Measurements from ENCODE around the gene ANKHD1.
A peak's percentile ranks its signal among the peaks of the same experiment; 100 is the strongest.

ANKHD1 gene

GRCh38 chr5:140401362-140402257 is at the start of gene ANKHD1:
TSS of gene ANKHD1 (plus strand) at chr5:140401833. CDS start at chr5:140401968, 135 bp downstream.
- DNase-seq (ENCODE audit: low read depth in 2 of 2): peak; percentile 94 to 97

- DNase-seq (ENCODE audit: low read depth in 2 of 2): no peak
Measured at GRCh38 chr5:140355546-140355945, 46.1 kb upstream of the ANKHD1 start.

DNA sequence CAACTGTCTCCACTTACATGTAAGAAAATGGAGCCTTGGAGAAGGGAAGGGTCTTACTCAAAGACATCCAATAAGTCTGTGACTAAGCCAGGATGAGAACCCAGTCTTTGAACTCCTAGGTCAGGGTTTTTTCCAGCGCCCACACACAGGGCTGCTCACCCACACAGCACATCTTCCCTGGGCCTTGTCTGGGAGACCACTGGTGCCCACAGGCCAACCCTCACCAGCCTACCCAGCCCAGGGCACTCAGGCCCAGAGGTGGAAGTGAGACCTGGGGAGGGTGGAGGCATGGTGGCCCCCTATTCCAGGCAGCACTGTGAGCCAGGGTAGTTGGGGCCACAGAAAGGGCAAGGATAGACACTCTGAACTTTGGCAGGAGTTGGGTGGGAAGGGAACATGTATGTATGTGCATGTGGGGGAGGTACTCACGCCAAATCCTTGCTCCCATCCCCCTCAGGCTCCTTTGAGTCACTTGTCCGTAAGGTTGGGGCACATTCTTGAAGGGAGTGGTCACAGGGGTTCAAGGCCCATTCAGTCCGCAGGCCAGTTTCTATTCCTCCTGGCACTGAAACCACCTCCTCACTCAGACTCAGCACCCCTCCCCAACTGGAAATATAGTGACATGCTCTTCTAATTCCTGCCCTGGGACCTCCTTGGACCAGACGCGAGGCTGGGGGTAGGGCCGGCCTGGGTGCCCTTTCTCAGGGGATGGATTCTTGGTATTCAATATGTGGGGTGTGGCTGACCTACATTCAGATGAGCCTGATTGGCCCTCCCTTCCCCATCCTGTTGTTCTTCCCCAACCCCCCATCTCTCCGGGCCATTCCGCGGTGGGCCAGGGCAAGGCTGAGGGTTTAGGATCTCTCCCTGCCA is 44.5 kb upstream of the ANKHD1 start:
- no peak for DNase-seq (ENCODE audit: low read depth in 2 of 2)

- peak; percentile 65 for DNase-seq (ENCODE audit: low read depth in 2 of 2)
Measured at GRCh38 chr5:140357726-140358093, 43.9 kb upstream of the ANKHD1 start.

- DNase-seq (ENCODE audit: low read depth in 2 of 2): no peak
Measured at GRCh38 chr5:140358738-140359310, 42.8 kb upstream of the ANKHD1 start.

DNA sequence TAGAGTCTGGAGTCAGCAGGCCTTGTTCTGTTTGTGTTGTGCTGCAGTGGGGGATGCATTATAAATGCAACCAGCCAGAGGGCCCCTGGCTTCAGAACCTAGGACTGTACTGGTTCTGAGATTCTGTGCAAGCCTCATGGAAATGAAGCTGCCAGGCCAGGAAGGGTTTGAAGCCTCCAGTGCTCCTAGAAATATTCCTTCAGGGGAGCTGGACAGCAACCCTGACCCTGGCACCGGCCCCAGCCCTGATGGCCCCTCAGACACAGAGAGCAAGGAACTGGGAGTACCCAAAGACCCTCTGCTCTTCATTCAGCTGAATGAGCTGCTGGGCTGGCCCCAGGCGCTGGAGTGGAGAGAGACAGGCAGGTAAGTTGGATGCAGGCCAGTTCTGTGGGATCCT is 41.5 kb upstream of the ANKHD1 start, which contains the start of gene SLC4A9:
Gene SLC4A9 (plus strand): TSS at position 94 of the 400 bp plus-strand sequence. CDS start 43 bp downstream, at position 137.
- no peak for DNase-seq (ENCODE audit: low read depth in 2 of 2)

GRCh38 chr5:140360681-140361479 is 40.8 kb upstream of the ANKHD1 start:
- DNase-seq (ENCODE audit: low read depth in 2 of 2): no peak

DNA sequence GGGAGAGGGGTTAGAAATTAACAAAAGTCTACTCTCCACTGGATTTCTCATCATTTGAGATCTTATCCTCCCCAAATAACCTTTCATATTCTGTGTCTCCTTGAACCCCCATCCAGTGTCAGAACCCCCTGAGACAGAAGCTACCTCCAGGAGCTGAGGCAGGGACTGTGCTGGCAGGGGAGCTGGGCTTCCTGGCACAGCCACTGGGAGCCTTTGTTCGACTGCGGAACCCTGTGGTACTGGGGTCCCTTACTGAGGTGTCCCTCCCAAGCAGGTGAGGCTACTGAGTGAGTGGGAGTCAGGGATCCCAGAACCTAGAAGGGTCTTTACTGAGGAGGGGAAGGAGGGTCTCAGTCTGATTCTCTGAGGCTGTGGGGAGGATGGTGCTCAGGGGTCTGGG is 39.7 kb upstream of the ANKHD1 start:
- DNase-seq (ENCODE audit: low read depth in 2 of 2): no peak

DNA sequence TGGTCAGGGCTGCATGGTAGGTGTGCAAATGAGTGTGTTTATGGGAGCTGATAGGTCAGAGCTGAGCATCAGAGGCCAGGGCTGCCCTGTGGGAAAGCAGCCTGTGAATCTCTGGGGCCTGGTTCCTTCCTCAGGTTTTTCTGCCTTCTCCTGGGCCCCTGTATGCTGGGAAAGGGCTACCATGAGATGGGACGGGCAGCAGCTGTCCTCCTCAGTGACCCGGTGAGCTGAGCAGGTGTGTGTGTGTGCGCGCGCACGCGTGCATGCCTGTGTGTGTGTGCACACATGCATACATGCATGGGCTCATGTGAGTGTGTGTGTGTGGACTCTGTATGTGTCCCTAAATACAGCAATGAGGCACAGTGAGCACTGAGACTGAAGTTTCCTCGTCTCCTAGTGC is 39.3 kb upstream of the ANKHD1 start:
- DNase-seq (ENCODE audit: low read depth in 2 of 2): no peak

- DNase-seq (ENCODE audit: low read depth in 2 of 2): peak; percentile 71 to 80
Measured at GRCh38 chr5:140362875-140363630, 38.6 kb upstream of the ANKHD1 start.

GRCh38 chr5:140363631-140364471 is 37.8 kb upstream of the ANKHD1 start:
- no peak for DNase-seq (ENCODE audit: low read depth in 2 of 2)

DNA sequence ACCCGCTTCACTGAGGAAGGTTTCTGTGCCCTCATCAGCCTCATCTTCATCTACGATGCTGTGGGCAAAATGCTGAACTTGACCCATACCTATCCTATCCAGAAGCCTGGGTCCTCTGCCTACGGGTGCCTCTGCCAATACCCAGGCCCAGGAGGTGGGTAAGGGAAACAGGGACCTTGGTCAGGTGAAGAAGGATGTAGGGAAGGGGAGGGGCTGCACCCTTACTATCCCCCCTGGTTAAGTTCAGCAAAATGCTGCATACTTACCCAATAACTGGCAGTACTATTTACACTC is 37.2 kb upstream of the ANKHD1 start:
- DNase-seq (ENCODE audit: low read depth in 2 of 2): no peak

DNA sequence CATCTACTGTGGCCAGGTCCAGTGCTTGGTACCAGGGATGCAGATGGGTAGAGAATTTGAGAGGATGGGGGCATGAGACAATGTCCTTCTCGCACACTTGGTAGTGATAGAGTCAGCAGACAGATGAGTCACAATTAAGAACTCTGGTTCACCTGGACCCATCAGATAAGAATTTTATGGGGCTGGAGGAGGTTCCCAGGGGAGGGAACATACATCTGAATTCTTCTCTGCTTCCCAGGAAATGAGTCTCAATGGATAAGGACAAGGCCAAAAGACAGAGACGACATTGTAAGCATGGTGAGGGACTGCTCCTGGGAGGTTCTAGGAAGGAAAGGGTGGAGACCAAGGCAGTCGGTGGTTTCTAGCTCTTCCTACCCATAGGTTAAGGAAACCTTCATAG is 36.4 kb upstream of the ANKHD1 start:
- no peak for DNase-seq (ENCODE audit: low read depth in 2 of 2)

- DNase-seq (ENCODE audit: low read depth in 2 of 2): no peak
Measured at GRCh38 chr5:140365941-140366340, 35.7 kb upstream of the ANKHD1 start.

DNA sequence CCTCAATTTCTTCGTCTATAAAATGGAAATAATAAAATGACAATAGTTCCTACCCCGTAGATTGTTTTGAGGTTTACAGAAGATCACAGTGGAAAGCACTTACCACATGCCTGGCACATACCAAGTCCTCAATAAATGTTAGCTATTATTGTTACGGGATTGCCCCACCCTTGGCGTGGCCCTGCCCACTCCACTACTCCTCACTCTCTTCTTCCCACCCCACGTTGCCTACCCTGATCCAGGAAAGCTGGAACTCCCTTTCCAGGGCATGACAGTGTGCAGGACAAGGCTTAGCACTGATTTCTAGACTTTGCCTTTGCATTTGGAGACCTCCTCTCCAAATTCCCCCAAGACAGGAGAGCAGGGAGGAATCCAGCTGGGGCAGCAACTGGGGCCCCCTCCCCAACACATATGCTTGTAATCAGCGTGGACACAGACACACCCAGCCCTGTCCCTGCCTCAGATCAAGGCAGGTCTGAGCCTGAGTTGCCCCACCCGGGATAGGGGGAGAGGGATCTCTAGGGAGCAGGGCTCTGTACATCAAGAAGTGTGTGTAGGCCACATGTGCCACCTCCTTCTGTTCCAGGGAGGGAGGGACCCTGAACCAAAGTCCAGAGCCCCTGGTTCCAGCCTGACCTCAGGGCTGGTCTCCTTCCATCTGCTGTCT is 34.9 kb upstream of the ANKHD1 start:
- DNase-seq (ENCODE audit: low read depth in 2 of 2): no peak

DNA sequence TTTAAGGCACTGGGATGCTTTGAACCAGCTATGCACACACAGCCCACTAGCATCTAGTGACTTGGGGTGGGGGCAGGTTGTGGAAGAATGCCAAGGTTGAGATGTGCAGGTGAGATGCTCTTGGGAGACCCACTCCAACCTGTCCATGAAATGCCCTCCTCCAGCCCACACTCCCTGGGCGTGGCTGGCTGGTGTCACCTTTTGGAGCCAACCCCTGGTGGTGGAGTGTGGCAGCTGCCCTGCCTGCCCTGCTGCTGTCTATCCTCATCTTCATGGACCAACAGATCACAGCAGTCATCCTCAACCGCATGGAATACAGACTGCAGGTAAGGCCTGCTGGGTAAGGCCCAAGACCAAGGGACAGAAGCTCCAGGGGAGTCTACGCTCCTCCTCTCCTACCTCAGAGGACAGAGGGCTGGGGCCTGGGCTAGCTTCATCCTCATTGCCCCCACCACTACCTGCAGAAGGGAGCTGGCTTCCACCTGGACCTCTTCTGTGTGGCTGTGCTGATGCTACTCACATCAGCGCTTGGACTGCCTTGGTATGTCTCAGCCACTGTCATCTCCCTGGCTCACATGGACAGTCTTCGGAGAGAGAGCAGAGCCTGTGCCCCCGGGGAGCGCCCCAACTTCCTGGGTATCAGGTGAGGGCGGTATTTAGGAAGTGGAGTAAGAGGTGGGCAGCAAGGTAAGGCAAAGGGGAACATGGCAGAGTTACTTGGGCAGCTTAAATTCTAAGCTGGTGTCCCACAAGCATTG is 34.2 kb upstream of the ANKHD1 start:
- no peak for DNase-seq (ENCODE audit: low read depth in 2 of 2)

- no peak for DNase-seq (ENCODE audit: low read depth in 2 of 2)
Measured at GRCh38 chr5:140371356-140372151, 30.1 kb upstream of the ANKHD1 start.

DNA sequence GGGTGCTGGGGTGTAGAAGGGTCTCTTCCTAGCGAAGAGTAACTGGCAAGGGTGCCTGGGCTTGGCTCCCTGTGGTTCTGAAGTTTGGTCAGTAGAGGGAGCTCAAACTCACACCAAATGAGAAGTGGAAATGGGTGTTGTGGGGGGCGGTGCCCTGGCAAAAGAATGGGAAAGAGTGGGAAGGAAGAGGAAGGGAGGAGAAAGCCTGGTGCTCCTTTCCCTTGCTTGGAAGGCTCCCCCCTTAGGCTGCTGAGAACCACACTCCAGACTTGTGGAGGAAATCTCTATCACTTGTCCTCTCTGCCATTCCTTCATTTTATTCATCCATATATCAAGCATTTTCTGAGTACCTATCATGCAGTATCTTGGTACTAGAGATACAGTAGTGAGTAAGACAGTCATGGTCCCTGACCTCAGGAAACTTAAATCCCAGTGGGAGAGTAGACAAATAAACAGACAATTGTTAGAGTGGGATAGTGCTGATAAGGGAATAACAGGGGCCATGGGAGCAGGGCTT is 28.6 kb upstream of the ANKHD1 start:
- DNase-seq (ENCODE audit: low read depth in 2 of 2): peak in 1 of 2 donors; percentile 26
